AG09309 (cell line): Measurements from ENCODE around the gene TINAGL1.

Source experiments
- DNase-seq: peaks from one replicate; pipeline ENCODE4 v3.0.0-alpha.2; 2010; ENCODE audit warnings: low read depth
- H3K4me3 ChIP-seq: 2 replicates; pipeline ENCODE4 v1.5.1; 2011; ENCODE audit warnings: mild to moderate bottlenecking, low read depth, low read length, moderate library complexity; ENCODE audit not compliant: control insufficient read depth
- TF ChIP-seq, protein P1 (sequence below): IDR thresholded peaks from 2 replicates; pipeline ENCODE4 v1.5.1; 2011; ENCODE audit warnings: mild to moderate bottlenecking, low read depth, low read length, inconsistent platforms; ENCODE audit not compliant: insufficient read depth, control insufficient read depth; ENCODE audit errors: missing control alignments

The TINAGL1 gene

GRCh38 chr1:31627930-31628559, 51.7 kb downstream of the TINAGL1 start:
- TF ChIP-seq, protein P1, sequence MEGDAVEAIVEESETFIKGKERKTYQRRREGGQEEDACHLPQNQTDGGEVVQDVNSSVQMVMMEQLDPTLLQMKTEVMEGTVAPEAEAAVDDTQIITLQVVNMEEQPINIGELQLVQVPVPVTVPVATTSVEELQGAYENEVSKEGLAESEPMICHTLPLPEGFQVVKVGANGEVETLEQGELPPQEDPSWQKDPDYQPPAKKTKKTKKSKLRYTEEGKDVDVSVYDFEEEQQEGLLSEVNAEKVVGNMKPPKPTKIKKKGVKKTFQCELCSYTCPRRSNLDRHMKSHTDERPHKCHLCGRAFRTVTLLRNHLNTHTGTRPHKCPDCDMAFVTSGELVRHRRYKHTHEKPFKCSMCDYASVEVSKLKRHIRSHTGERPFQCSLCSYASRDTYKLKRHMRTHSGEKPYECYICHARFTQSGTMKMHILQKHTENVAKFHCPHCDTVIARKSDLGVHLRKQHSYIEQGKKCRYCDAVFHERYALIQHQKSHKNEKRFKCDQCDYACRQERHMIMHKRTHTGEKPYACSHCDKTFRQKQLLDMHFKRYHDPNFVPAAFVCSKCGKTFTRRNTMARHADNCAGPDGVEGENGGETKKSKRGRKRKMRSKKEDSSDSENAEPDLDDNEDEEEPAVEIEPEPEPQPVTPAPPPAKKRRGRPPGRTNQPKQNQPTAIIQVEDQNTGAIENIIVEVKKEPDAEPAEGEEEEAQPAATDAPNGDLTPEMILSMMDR = no peak
- H3K4me3 ChIP-seq = no peak overlapping the region
- no peak for DNase-seq

DNA sequence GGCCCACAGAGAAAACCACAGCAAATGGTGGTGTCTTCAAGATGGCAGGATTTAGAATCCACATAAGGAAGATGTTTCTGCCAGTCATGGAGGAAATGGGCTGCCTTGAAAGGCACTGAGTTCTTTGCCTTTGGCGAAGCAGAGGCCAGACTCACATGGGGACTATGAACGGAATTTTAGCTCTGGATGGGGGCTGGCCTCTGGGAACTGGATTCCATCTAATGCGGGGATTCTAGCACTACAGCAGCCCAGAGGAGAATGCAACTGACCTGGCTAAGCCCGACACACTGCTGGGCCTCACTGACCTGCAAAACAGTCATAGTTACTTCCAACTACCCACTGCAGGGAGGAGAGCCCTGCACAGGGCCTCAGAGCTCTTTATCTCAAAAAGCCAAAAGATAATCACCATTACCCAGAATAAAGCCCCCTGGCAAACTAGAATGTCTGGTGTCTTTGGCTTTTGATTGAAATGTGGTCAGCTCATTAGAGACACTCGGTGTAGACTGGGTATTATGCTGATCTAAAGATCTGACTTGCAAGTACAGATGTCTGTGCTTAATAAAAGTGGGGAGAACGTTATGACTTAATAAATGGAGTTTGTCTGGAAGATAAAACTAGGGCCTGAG, 52.7 kb downstream of the TINAGL1 start:
- H3K4me3 ChIP-seq = no peak overlapping the region
- DNase-seq = no peak
- TF ChIP-seq, protein P1 = no peak

DNA sequence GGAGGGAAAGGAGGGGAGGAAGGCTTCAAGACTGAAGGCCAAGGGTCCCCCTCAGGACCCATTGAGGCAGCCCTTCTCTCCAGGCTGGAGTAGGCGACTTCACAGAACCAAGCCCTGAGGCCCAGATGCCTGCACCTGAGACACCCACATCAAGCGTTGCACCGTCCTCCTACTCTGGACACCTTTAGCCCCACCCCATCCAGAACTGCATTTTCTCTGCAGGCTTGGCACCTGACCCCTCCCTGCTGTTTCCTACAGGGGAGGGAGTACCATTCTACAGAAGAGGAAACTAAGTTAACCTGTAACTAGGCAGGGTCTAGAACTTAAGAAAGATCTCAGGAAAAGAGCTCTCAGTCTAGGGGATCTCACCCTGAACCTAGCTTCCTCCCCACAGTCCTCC, 56.3 kb downstream of the TINAGL1 start:
- TF ChIP-seq, protein P1 = no peak
- DNase-seq = no peak
- no peak overlapping the region for H3K4me3 ChIP-seq

GRCh38 chr1:31633117-31633516, 56.8 kb downstream of the TINAGL1 start:
- no peak overlapping the region for H3K4me3 ChIP-seq
- DNase-seq = no peak
- TF ChIP-seq, protein P1 = peak; percentile 60
